PFSK-1 (cell line): ENCODE measurements around the gene APBB2.

Experiments
- FOXP2 ChIP-seq: optimal IDR thresholded peaks from 2 replicates; pipeline ENCODE3; 2011; ENCODE audit warnings: borderline replicate concordance, control low read depth, inconsistent platforms; ENCODE audit not compliant: insufficient read depth; ENCODE audit errors: extremely low read length, extremely low read depth
- POLR2AphosphoS5 ChIP-seq: IDR thresholded peaks from 2 replicates; pipeline ENCODE4 v1.6.1; 2012; ENCODE audit warnings: low read depth, mild to moderate bottlenecking, control low read depth, low read length, moderate library complexity
- REST ChIP-seq, 2 experiments: IDR thresholded peaks; 2 replicates each; pipeline versions ENCODE4 v1.6.1 to v1.8.0; 2011 to 2012; ENCODE audit warnings: low read depth in 2 of 2, low read length in 2 of 2, control low read depth in 1 of 2, inconsistent platforms in 1 of 2, mild to moderate bottlenecking in 1 of 2, moderate library complexity in 1 of 2; ENCODE audit not compliant: insufficient read depth in 1 of 2
- SIN3A ChIP-seq: IDR thresholded peaks from 2 replicates; pipeline ENCODE4 v1.6.1; 2012; ENCODE audit warnings: mild to moderate bottlenecking, low read length, moderate library complexity, borderline replicate concordance; ENCODE audit not compliant: insufficient read depth
- TAF1 ChIP-seq: IDR thresholded peaks from 2 replicates; pipeline ENCODE4 v1.6.1; 2012; ENCODE audit warnings: low read length, control low read depth, borderline replicate concordance; ENCODE audit not compliant: insufficient read depth

Gene APBB2

GRCh38 chr4:40843696-40844095 is 370.6 kb downstream of the APBB2 start:
- TF ChIP-seq FOXP2 (no peak), TAF1 (no peak), REST (IDR thresholded peaks at IDR 0.05; ENCODE audit: insufficient read depth in 1 of 2, low read depth in 2 of 2, low read length in 2 of 2) (no peak), SIN3A (no peak), POLR2AphosphoS5 (no peak)

- TF ChIP-seq FOXP2, result peak; percentile 40
- TF ChIP-seq REST (IDR thresholded peaks at IDR 0.05; ENCODE audit: insufficient read depth in 1 of 2, low read depth in 2 of 2, low read length in 2 of 2), result peak in 1 of 2 experiments; percentile 19; a peak in 1 of 4 replicates
- TF ChIP-seq SIN3A, result 0 out of 2 replicates have a peak, but pooled peaks have one; percentile 56
- TF ChIP-seq TAF1, result no peak
- TF ChIP-seq POLR2AphosphoS5, result no peak
Measured at GRCh38 chr4:40842725-40843423, 371.5 kb downstream of the APBB2 start.

GRCh38 chr4:40842318-40842717 is 372.0 kb downstream of the APBB2 start:
- no peak for TF ChIP-seq POLR2AphosphoS5
- no peak for TF ChIP-seq REST (IDR thresholded peaks at IDR 0.05; ENCODE audit: insufficient read depth in 1 of 2, low read depth in 2 of 2, low read length in 2 of 2)
- no peak for TF ChIP-seq TAF1
- no peak for TF ChIP-seq FOXP2
- TF ChIP-seq SIN3A, result no peak

GRCh38 chr4:40840985-40841571 is 373.3 kb downstream of the APBB2 start:
- TF ChIP-seq SIN3A, result no peak
- TF ChIP-seq FOXP2, result peak; percentile 67
- TF ChIP-seq REST (IDR thresholded peaks at IDR 0.05; ENCODE audit: insufficient read depth in 1 of 2, low read depth in 2 of 2, low read length in 2 of 2), result no peak
- no peak for TF ChIP-seq TAF1
